ENCODE results near the gene ATP10B. TPM values are rescaled to one million over a fixed set of nuclear protein-coding genes. Genes with fewer than 3 reads are reported as not detected.

Gene ATP10B
- total RNA-seq, 1 donor from 2014 or later = not detected

- intact Hi-C loops (cut with micrococcal nuclease) = no loop called here
- Histone ChIP-seq H3K9me3 (replicated peaks) (no peaks in the 10 kb centered on the region), H3K27ac (replicated peaks) (no peak overlapping the region), H3K36me3 (no peaks in the 10 kb centered on the region), H3K4me3 (no peak overlapping the region), H3K4me1 (no peaks in the 10 kb centered on the region), H3K27me3 (ENCODE audit: low read depth) (no peaks in the 10 kb centered on the region)
- DNase-seq = no peak
- TF ChIP-seq CTCF (IDR thresholded peaks at IDR 0.05; ENCODE audit: borderline replicate concordance) = no peak
Measured at GRCh38 chr5:160643616-160644240, 208.3 kb downstream of the ATP10B start.

GRCh38 chr5:160641405-160641804 lies 210.6 kb downstream of the ATP10B start:
- intact Hi-C loops (cut with micrococcal nuclease) = no loop called here

GRCh38 chr5:160640406-160640805 lies 211.6 kb downstream of the ATP10B start:
- Histone ChIP-seq H3K4me1 (no peaks in the 10 kb centered on the region), H3K27me3 (ENCODE audit: low read depth) (peaks cover 6% of the 10 kb centered on the region), H3K4me3 (no peak overlapping the region), H3K27ac (replicated peaks) (no peak overlapping the region), H3K9me3 (replicated peaks) (no peaks in the 10 kb centered on the region), H3K36me3 (no peaks in the 10 kb centered on the region)
- no peak for DNase-seq
- no peak for TF ChIP-seq CTCF (IDR thresholded peaks at IDR 0.05; ENCODE audit: borderline replicate concordance)
- intact Hi-C loops (cut with micrococcal nuclease) = no loop called here

More at GRCh38 chr5:160641405-160641804, 210.6 kb downstream of the ATP10B start:
- peaks cover 6% of the 10 kb centered on the region for H3K27me3 ChIP-seq (ENCODE audit: low read depth)
- TF ChIP-seq CTCF (IDR thresholded peaks at IDR 0.05; ENCODE audit: borderline replicate concordance) = no peak
- no peak overlapping the region for H3K27ac ChIP-seq (replicated peaks)
- no peaks in the 10 kb centered on the region for H3K4me1 ChIP-seq
- no peaks in the 10 kb centered on the region for H3K9me3 ChIP-seq (replicated peaks)
- H3K36me3 ChIP-seq = no peaks in the 10 kb centered on the region
- no peak overlapping the region for H3K4me3 ChIP-seq
- DNase-seq = no peak

GRCh38 chr5:160638161-160638742 lies 213.8 kb downstream of the ATP10B start:
- Histone ChIP-seq H3K36me3 (no peaks in the 10 kb centered on the region), H3K27ac (replicated peaks) (no peak overlapping the region), H3K27me3 (ENCODE audit: low read depth) (peaks cover 6% of the 10 kb centered on the region), H3K4me3 (no peak overlapping the region), H3K4me1 (no peaks in the 10 kb centered on the region), H3K9me3 (replicated peaks) (no peaks in the 10 kb centered on the region)
- no peak for TF ChIP-seq CTCF (IDR thresholded peaks at IDR 0.05; ENCODE audit: borderline replicate concordance)
- DNase-seq = no peak
- intact Hi-C loops (cut with micrococcal nuclease) = no loop called here

- H3K4me3 ChIP-seq = no peak overlapping the region
- no peaks in the 10 kb centered on the region for H3K4me1 ChIP-seq
- no peak for DNase-seq
- no peaks in the 10 kb centered on the region for H3K9me3 ChIP-seq (replicated peaks)
- no peak for TF ChIP-seq CTCF (IDR thresholded peaks at IDR 0.05; ENCODE audit: borderline replicate concordance)
- H3K27ac ChIP-seq (replicated peaks) = no peak overlapping the region
- peaks cover 8% of the 10 kb centered on the region for H3K27me3 ChIP-seq (ENCODE audit: low read depth)
- intact Hi-C loops (cut with micrococcal nuclease) = no loop called here
- H3K36me3 ChIP-seq = no peaks in the 10 kb centered on the region
Measured at GRCh38 chr5:160637357-160638090, 214.5 kb downstream of the ATP10B start.
